CD4-positive, alpha-beta T cell treated with Interleukin-4 for 4 hours (primary cell): ENCODE measurements around the gene MYO1B.

Experiments used
- DNase-seq: peaks from one replicate; pipeline ENCODE4 v3.0.0-alpha.2; 2020

Gene MYO1B

DNA sequence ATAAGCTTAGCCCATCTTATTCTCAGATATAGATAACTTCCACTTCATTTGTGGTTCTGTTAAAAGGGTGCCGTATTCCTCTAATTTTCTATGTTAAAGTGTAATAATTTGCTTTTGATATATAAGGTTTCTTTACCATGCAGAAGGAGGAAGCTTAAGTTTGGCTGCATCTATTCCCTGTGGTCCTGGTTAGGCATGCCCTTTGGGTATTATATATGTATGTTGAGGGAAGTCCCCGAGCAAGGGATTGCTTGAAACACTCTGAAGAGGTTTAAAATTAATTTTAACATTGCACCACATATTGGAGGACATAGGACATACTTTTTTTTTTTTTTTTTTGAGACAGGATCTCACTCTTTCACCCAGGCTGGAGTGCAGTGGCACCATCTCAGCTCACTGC lies 16.9 kb upstream of the MYO1B start:
- DNase-seq, result no peak

DNA sequence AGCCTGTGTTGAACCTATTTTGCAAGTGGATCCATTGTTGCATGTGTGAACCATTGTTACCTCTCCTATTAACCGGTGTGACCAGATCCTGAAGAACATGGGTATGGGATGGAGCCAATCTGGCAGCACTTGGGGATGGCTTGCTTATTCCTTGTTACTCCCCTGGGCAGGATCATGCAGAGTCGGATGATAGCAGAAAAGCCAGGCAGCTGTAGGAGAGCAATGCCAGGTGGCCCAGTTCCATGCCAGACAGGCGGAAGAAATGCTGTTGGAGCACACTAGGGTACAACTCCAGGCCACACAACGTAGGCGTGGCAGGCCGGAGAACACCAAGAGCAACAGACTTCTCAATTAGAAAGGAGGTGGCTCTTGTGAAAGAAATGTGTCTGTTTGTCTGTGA lies 16.3 kb upstream of the MYO1B start:
- DNase-seq, result no peak

DNA sequence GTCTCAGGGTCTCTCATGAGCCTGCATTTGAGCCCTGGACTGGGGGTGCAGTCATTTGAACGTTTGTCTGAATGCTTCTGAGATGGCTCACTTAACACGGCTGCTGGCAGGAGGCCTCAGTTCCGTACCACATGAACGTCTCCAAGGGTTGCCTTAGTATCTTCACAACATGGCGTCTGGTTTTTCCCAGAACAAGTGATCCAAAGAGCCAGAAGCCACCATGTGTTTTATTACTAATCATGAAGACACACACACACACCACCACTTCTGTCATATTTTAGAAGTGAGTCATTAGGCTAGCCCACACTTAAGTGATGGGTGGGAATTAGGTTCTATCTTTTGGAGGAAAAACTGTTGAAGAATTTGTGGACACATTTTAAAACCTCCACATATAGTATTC lies 15.0 kb upstream of the MYO1B start:
- no peak for DNase-seq

DNA sequence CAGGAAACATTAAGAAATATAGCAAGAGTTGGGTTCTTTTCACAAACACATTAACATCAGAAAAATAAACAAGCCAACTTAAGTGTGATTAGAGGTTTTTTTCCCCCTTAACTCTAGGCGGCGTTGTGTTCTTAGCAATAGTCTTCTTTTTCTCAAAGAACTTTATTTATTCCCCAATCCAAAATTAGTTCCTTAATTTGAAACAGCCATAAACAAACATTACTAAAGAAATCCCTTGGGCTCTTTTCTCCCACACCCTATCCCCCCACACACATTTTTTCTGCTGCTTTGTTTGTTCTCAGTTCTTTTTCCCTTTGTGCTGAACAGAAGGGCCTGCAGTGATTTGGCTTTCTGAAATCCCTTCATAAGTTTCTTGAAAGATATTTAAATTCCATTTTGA lies 13.2 kb upstream of the MYO1B start:
- DNase-seq, result no peak

DNA sequence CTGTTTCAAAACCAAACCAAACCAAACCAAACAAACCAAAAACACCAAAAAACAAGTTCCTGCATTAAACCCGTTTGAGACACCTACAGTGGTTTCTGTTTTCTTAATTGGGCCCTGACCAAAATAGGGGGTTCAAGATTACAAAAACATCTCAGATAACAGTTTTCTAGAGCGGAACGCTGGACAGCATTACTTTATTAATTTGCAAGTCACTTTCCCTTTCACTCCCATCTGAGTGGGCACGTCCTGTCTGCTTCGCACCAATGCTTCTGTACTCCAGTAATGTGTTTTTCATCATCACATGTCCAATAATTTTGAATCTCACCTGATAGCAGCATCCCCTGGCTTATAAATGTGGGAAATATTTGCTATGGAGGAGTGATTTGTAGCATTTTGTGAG lies 11.7 kb upstream of the MYO1B start:
- DNase-seq, result no peak

DNA sequence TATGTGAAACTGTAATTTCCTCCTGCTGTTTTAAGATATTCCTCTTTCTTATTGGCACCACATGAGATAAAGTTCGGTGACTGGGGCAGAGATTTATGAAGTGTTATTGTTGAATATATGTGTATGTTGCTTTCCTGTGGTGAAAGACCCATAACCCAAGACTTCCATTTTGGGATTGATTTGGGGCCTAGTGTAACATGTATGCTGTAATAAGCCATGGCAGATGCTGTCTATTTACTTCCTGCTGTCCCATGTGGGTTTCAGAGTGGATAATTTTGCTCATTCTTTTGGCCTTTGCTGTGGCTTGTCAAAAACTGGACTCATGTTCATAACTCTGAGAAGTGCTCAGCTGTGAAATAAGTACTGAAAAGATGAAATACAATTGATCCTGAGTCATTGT lies 10.8 kb upstream of the MYO1B start:
- DNase-seq, result no peak

DNA sequence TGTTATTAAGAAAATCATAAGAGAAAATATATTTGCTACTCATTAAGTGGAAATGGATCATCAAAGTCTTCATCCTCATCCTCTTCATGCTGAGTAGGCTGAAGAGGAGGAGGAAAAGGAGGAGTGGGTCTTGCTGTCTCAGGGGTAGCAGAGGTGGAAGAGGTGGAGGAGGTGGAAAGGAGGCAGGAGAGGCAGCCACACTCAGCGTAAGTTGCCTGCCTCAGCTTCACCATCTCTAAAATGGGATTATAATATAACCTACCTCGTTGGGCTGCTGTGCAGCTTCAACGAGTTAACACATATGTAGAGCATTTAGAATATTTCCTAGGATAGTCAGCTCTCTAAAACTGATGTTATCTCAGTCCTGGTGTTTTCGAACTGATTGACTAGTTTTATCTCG lies 4.3 kb upstream of the MYO1B start:
- no peak for DNase-seq

DNA sequence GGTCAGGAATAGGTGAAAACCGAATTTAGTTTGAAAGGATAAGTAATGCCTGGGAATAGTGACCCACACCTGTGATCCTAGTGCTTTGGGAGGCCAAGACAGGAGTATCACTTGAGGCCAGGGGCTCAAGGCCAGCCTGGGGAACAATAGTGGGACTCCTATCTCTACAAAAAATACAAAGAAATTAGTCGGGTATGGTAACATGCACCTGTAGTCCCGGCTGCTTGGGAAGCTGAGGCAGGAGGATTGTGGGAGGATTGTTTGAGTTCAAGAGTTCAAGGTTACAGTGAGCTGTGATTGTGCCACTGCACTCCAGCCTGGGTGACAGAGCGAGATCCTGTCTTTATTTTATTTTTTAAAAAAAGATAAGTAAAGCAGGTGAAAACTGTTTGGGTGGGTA lies 3.8 kb upstream of the MYO1B start:
- DNase-seq, result no peak

DNA sequence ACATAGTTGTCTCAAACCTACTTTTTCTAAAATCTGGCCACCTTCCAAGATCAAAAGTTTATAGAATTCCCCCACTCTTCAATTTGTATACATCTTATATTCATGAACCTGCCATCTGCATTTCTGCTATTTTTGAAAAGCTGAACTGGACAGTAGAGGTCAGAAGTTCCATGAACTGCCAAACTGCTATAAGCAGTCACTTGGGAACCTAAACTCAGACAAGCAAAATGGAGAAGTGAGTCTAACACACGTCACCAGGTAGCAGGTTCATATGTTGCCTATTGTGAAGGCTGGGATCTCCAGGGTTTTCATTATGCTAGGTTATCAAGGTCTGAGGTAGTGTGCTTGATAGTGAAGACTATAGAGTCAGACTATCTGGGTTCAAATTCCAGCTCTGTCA lies 2.0 kb upstream of the MYO1B start:
- DNase-seq, result no peak

DNA sequence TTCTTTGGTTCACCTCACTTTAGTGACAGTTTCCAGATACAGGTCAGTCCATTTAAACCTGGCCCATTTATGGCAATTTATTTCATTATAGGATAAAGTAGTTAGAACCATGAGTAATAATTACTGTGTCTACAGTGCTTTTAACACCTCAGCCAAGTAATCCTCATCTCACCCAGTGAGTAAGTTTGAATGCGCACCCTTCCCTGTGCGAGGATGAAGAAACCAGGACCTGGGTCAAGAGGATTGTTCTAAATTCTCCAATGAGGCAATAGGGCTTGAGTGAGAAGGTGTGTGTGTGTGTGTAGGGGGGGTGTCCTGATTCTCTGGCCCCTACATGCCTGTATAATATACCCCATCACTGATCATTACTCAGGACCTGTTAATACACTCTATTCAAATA lies 854 bp upstream of the MYO1B start:
- DNase-seq, result no peak

DNA sequence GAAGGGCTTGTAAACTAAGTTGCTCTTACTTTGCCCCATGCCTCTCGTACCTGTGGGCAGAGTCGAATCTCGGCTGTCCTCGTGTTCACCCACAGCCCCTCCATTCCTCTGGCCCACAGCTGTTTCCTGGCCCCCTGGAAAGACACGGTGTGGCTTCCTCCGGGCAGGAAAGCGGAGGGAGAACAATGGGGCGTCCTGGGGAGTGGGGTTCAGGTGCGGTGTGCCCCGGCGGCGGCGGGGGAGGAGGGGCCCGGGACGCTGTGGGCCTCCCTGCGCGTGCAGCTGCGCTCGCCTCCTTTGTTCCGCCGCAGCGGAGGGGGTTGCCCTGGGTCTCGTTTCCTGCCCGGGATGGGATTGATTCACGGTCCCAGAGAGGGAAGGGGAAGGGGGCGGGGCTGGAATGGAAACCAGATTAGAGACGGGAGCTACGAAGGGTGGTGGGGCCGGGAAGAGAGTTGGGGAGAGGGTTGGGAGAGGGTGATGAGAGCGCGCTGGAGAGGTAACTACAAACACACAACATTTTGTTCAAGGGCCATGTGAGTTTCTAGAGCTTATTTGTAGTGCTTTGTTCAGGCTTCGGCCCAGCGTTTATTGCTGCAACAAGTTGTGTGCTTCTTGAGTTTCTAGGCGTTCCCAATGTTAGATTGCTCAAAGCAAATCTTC lies 796 bp downstream of the MYO1B start:
- DNase-seq, result no peak

DNA sequence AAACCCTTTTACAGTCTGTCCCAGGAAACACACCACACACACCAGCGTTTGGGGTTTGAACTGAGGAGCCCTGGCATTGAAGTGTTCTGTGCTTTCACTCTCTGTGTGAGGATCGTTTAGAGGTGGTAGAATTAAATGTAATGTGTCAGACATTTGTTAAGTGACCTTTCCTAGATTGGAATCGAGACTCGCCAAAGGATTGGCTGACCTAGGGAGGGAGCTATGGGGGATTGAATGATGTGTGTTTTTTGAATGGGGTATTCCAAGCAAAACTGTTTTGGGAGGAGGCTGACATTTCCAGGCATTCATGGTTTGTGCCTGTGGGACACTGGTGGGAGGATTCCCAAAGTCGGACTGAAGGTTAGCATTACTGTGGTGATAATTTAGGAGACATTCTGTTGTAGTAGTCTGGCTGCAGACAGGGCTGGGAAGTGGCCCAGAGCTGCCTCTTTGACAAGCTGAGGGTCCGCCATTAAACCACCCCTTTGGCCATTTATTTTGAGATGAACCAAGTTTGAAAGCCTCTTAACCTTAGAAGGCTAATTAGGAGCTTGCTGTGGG lies 1.7 kb downstream of the MYO1B start:
- DNase-seq, result no peak

DNA sequence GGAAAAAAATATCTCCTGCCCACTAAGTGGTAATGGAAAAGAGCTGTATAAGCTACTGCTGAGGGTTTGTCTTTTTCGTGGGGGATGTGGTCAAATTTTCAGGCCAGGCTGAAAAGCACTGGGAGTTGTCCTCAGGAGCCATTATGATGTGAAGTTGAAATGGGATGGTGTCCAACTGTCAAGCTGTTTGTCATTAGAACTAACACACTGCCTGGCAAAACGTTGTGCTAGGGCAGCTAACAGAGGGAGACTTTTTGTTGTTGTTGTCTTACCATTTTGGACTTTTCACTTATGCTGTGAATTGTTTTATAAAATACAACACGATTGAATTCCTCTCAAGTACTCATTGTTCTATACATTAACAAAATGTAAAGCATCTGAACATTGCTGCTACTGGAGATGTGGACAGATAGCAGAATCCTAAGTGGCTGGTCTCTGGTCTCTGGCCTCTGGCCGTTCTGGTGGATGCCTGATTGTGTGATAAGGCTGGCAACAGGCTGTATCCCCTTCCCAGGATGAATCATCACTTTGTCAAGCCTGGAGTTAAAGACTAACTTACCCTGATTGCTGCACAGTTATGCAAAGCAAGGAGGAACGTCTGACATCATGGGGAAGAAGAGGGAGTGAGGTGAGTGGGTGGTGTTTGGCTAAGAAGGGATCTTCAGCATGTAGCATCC lies 2.3 kb downstream of the MYO1B start:
- no peak for DNase-seq

DNA sequence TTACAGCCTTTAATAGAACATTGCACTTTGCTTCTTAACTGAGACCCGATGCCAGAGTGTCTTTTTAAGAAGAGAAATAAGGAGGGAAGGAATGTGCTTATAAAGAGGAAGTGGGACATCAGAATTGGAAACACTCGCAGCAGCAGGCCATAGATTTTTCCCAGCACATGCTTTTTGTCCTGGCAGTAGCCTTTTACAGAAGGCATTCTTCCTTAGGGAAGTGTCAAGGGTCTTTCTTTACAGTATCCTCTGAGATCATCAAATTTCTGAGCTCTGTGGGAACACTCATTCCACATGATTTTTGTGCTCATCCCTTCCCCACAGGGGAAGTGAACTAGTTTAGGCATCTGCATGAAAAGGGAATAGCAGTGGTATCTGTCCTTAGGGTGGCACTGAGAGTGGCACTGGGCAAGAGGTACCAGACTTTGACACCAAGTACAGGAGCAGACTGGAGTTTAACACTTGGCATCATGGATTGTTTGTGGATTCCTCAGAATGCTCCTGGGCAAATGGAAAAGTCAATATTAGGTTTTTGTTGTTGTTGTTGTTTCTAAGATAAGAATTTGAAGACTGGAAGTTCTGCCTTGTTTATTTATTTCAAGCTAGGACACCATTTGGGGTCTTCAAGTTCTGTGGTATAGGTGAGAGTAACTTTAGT lies 4.1 kb downstream of the MYO1B start:
- no peak for DNase-seq

DNA sequence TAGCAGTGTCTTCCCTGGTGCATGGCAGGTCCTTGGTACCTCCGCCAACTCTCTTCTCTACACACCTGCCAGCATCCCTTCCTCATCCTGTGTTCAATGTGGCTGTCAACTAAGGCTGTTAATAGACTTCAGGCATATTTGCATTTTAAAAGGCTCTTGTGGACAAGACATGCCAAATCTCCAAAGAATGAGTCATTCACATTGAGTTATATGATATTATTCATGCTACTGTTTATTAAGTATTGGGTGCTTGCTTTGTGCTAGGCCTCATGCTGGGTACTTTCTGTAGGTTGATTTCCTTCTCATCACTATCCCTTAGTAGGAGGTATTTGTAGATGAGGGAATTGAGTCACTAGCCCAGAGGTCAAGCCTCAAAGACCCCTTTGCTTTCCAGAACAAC lies 5.2 kb downstream of the MYO1B start:
- no peak for DNase-seq

DNA sequence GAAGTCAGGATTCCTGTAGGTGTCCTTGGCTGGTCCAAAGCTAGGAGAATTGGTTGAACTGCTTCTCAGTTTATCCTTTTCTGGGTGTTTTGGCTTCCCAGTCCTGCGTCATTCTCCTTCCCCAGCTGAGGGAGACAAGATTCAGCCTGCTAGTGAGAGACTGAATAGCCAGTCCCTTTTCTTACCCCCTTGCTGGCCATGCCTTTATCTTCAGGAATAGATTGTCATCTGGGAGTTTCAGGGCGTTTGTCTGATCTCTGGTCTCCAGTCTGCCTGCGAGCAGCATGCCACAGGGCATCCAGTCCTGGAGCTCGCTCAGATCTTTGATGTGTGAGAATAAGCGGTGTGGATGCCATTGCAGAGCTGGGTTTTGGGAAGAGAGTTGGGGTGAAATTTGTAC lies 5.8 kb downstream of the MYO1B start:
- DNase-seq, result no peak

DNA sequence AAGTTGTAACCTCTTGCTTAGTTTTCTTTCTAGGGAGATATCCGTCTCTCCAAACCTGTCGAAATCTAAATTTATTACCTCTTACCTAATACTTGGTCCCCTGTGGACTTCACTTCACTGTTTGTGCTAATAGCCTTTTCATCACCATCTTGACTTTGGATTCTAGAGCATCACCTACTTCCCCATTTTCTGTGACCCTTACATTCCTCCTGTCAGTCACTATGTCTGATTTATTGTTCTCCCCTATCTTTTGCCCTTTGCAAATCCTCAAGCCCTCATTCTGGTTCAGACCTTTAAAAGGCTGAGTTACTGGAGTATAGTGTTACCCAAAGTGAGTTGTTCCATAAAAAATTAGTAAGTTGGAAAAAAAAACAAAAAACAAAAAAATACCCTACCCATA lies 7.5 kb downstream of the MYO1B start:
- DNase-seq, result no peak

DNA sequence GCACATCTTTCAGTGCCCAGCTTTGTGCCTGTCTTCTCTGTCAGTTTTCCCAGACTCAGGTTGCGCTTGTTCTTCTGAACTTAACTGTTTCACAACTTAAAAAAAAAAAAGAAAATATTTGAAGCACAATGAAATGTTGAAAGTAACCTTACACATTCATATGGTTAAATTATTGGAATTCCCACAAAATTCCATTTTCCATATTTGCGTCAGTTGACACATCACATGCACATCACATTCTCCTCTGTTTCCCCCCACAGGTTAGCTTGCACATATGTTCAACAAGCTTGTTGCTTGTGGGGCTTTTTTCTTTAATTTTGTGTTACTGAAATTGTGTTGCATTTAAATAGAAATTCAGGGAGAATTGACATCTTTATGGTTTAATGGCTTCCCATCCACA lies 8.3 kb downstream of the MYO1B start:
- no peak for DNase-seq

DNA sequence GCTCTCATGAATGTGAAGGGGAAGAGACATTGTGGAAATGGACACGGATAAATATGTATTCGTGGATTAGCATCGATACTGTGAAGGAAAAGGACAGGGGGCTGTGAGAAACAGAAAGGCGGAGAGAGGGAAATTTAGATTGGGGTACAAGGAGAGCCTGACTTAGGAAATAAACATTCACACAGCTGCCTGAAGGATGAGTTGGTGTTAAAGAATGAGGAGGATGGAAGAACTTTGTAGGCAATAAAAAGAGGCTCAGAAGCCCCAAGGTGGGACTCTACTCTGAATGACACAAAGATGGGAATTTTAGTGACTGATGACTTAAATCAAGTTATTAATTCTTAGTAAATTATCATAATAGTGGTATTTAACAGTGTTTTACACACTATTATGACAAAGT lies 10.1 kb downstream of the MYO1B start:
- no peak for DNase-seq

DNA sequence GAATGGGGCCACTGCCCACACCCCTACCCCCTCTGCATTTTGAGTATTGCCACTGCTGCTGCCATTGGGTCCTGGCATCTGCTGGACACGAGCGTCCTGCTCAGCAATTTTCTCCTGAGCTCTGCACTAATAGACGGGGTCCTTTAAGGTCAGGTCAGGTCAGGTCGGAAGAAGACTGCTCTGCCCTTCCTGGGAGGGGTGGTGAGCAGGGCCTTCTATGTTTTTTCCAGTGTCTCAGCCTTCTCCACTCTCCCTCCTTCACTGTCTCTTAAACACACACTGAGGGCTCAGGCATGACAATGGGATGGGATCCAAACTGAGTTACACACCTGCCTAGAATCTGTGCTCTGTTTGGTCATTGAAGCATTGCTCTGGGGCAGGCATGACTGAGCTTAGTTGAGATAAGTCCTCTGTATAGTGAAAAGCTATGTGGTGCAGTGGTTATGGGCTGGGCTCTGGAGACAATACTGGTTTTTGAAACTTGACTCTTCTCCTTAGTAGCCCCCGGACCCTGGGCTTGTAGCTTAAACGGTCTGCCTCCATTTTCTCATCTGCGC lies 10.6 kb downstream of the MYO1B start:
- no peak for DNase-seq

DNA sequence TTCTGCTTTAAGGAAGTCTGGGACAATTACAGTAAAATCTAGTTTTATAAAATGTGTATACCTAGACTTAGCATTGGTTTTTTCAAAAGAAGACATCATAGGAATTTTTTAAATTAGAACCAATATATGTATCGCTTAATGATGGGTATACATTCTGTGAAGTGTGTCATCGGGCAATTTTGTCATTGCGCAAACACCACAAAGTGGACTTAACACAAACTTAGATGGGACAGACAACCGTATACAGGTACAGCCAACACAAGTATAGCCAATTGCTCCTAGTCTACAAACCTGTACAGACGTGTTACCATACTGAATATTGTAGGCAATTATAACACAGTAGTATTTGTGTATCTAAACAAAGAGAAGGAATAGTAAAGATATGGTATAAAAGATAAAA lies 12.7 kb downstream of the MYO1B start:
- DNase-seq, result no peak

DNA sequence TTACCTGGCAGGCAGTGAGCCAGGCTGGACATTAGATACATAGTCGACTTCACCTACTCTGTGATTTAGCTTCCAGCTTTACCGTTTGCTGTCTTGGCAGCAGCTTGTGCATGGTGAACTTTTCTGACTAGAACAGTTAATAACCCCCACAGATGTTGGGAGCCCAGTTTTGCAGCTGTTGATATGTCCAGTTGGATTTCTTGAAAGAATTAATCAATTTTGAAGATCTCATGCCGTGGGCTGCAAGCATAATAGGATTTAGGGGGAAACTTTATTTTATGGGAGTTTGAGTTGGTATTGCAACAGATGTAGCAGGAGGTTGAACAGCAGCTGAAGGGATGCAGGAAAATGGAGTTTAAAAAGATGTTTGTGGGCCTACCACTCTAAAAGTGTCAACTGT lies 13.8 kb downstream of the MYO1B start:
- no peak for DNase-seq

DNA sequence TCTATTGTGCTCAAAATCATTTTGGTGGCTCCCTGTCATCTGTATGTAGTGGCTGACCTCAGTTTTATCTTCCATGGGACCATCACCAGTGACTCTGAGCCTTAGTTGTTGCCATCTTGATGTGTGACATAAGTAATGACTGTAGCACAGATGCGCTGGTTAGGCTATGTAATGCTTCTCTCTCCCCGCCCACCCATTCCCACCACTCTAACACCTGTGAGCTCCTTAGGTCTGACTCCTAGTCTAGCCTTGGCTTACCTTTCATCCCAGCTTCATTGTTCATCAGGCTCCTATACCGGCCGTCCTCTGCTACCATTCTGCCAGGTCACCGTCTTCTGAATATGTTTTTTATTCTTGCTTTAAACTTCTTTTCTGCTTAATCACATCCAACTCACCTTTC lies 17.2 kb downstream of the MYO1B start:
- DNase-seq, result no peak

DNA sequence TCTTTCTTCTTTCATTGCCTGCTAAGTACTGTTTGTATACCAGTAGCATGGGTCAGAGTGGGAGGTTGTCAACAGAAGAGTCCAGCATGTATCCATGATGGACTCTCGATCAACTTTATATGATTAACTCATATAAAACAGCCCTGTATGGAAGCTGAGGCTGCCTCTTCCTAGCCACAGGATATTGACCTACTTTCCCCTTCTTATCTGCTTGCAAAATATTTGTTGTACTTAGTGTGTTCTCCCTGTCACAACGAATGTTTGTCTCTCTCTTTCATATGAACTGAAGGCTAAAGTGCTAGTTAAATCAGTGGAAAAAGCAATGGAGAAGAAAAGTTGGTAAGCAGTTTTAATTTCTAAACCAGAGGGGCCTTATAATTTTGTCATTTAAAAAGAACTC lies 17.8 kb downstream of the MYO1B start:
- no peak for DNase-seq
